ENCODE results near the gene LYST. TPM values are rescaled to one million over a fixed set of nuclear protein-coding genes. Genes with fewer than 3 reads are reported as not detected.

LYST gene
- total and polyA plus RNA-seq, 2 of the 8 experiments (the other 6 are each of a cell fraction or from before 2014, with no cell fraction given), result 0.29 to 0.58 TPM

DNA sequence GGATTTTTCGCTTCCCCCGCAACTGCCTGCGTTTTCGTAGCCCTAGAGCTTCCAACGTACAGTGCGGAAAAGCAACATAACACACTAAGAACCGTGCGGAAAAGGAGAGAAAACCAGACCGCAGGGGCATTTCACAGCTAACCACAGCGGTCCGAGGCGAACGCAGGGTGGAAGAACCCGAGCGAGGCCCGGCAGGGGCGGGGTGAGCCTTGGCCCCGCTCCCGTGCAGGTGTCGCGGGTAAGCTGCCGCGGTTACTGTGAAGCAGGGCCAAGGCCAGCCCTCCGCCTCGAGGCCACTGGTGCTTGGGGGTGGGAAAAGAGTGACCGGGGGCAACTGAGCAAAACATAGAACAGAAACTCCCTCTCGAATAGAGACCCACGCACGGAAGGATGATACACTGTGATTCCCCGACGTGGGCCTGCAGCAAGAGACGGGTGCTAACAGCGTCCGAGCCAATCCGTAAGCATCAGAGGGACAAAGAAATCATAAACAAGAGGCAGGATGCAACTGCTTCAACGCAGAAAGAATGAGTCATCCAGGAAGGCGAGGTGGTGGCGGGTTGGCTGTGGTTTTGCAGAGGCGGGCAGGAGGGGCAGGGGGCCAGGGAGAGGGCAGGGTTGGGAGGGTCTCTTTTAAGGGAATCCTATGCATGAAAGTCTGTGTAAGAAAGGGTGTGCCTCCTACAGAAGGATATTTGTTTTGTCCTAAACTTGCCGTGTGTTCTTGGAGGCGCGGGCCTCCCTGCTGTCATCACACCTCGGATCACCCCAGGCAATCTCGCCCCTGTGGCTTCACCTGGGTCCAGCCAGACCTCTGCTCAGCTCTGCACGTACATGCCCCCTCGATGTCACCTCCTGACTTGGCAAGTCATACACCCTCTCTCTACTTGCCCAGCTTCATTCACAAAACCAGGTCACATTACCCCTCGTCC is 224.4 kb downstream of the LYST start:
- H2BK15ac ChIP-seq (ENCODE audit: low read length), result peak overlapping the region; percentile 88
- 50% methylated on average over 46 of the region's 47 CpGs; no CpG with 5 or more reads in 1 of the 2 experiments for WGBS, 2 experiments (ENCODE audit: extremely low coverage in 1 of 2, insufficient coverage in 1 of 2, insufficient read length in 1 of 2, insufficient replicate concordance in 2 of 2, low coverage in 1 of 2, low lambda C conversion rate in 2 of 2, missing lambda C conversion rate in 1 of 2)
- no peak overlapping the region for H3K23ac ChIP-seq (ENCODE audit: insufficient read length)
- H3K36me3 ChIP-seq (ENCODE audit: control insufficient read depth in 2 of 4, insufficient read depth in 4 of 4, low read length in 3 of 4), result no peaks in the 10 kb centered on the region
- H4K91ac ChIP-seq (replicated peaks; ENCODE audit: insufficient read length, low read length), result peak overlapping the region; percentile 87
- ChIA-PET POLR2A (ENCODE audit: partially characterized antibody) (interaction anchor here (1.0 to 1.6 kb wide), 4 partner anchors 8 to 80 kb away, joined by 3 to 4 read pairs (median 4); no protein-coding TSS in a partner anchor), CTCF (ENCODE audit: partially characterized antibody) (interaction anchor here (1.0 to 6.2 kb wide), 8 partner anchors 8 to 137 kb away, joined by 3 to 34 read pairs (median 4); no protein-coding TSS in a partner anchor)
- peaks cover 7 to 10% of the 10 kb centered on the region in 2 experiments for H4K20me1 ChIP-seq (replicated peaks in 1 of 2; ENCODE audit: control insufficient read depth in 1 of 2, insufficient read depth in 2 of 2, low read length in 2 of 2)
- H3K14ac ChIP-seq (ENCODE audit: insufficient read length), result no peak overlapping the region
- H2BK12ac ChIP-seq (ENCODE audit: low read depth, low read length), result peak overlapping the region; percentile 97
- H2BK120ac ChIP-seq (replicated peaks; ENCODE audit: low read depth, low read length), result peak overlapping the region; percentile 91
- peak overlapping the region; percentile 9; the same call in 1 of the 2 replicates for H2BK20ac ChIP-seq (ENCODE audit: low read length)
- no peaks in the 10 kb centered on the region for H3K23me2 ChIP-seq (ENCODE audit: low read depth, low read length)
- no peak overlapping the region for H3K4ac ChIP-seq (replicated peaks; ENCODE audit: insufficient read length, low read depth, low read length)
- peak overlapping the region in 3 of 4 experiments; percentile 42 to 52 (median 43); a peak in 6 of 7 replicates for H3K9ac ChIP-seq (replicated peaks in 1 of 4; ENCODE audit: extremely low read depth in 1 of 4, low read depth in 3 of 4, low read length in 3 of 4)
- peak overlapping the region; percentile 75; the same call in 1 of the 2 replicates for H2AK5ac ChIP-seq (ENCODE audit: low read depth, low read length)
- no peaks in the 10 kb centered on the region for H3K27me3 ChIP-seq (replicated peaks in 1 of 4; ENCODE audit: control insufficient read depth in 3 of 4, extremely low read depth in 1 of 4, insufficient read depth in 3 of 4, low read length in 3 of 4)
- H3K79me1 ChIP-seq (ENCODE audit: low read depth, low read length), result no peaks in the 10 kb centered on the region; the same call in 1 of the 2 replicates
- peaks cover 0 to 86% of the 10 kb centered on the region in 2 experiments; a peak in 3 of 4 replicates for H3K79me2 ChIP-seq (ENCODE audit: control insufficient read depth in 1 of 2, insufficient read depth in 2 of 2, low read length in 2 of 2)
- TF ChIP-seq JUND (IDR thresholded peaks at IDR 0.05; ENCODE audit: low read length), result peak; percentile 84
- TF ChIP-seq POLR2A (IDR thresholded peaks at IDR 0.05; ENCODE audit: control extremely low read depth in 1 of 2, low read depth in 2 of 2, low read length in 2 of 2), result peak in 1 of 2 experiments; percentile 43; a peak in 1 of 3 replicates
- no peak for TF ChIP-seq POLR2AphosphoS5 (IDR thresholded peaks at IDR 0.05; ENCODE audit: low read depth, low read length)
- no peak for TF ChIP-seq PHF8 (conservative IDR thresholded peaks at IDR 0.05; ENCODE audit: low read depth, low read length)
- TF ChIP-seq, protein P1, sequence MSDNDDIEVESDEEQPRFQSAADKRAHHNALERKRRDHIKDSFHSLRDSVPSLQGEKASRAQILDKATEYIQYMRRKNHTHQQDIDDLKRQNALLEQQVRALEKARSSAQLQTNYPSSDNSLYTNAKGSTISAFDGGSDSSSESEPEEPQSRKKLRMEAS (IDR thresholded peaks at IDR 0.05), result 0 out of 2 replicates have a peak, but pooled peaks have one; percentile 3
- TF ChIP-seq BCL11A (IDR thresholded peaks at IDR 0.05; ENCODE audit: low read depth in 2 of 2, low read length in 2 of 2), result no peak
- TF ChIP-seq, protein P2, sequence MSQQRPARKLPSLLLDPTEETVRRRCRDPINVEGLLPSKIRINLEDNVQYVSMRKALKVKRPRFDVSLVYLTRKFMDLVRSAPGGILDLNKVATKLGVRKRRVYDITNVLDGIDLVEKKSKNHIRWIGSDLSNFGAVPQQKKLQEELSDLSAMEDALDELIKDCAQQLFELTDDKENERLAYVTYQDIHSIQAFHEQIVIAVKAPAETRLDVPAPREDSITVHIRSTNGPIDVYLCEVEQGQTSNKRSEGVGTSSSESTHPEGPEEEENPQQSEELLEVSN (IDR thresholded peaks at IDR 0.05), result 0 out of 2 replicates have a peak, but pooled peaks have one; percentile 39
- 0 out of 4 replicates have a peak, but pooled peaks of 1 of the 2 experiments have one; percentile 14 for TF ChIP-seq HDAC2 (IDR thresholded peaks at IDR 0.05; ENCODE audit: borderline replicate concordance in 1 of 2, low read depth in 2 of 2, low read length in 2 of 2)
- H3K9me3 ChIP-seq (ENCODE audit: insufficient read depth in 2 of 2, low read depth in 1 of 2, low read length in 1 of 2), result no peaks in the 10 kb centered on the region
- H3K4me3 ChIP-seq (ENCODE audit: extremely low read depth in 1 of 4, insufficient read depth in 2 of 4, low read depth in 3 of 4, low read length in 4 of 4), result peak overlapping the region in 2 of 4 experiments; percentile 5 to 11; a peak in 2 of 8 replicates
- H3K4me2 ChIP-seq (ENCODE audit: insufficient read depth in 1 of 2, low read depth in 2 of 2, low read length in 2 of 2), result peak overlapping the region; percentile 51 to 68
- no peak overlapping the region for H3K56ac ChIP-seq (replicated peaks; ENCODE audit: insufficient read length, low read depth, low read length)
- H3K18ac ChIP-seq (ENCODE audit: extremely low read depth, low read length), result peak overlapping the region; percentile 72
- H2BK5ac ChIP-seq (ENCODE audit: low read depth, low read length), result peak overlapping the region; percentile 41
- no peak overlapping the region for H2AFZ ChIP-seq (ENCODE audit: low read length)
- peak in 1 of 2 experiments; percentile 60 for DNase-seq (ENCODE audit: low read depth in 1 of 2, low spot score in 2 of 2)
- peak overlapping the region; percentile 75 for H3K27ac ChIP-seq (ENCODE audit: low read depth, low read length)
- peak overlapping the region; percentile 46; the same call in 1 of the 2 replicates for H4K8ac ChIP-seq (ENCODE audit: extremely low read depth, insufficient read depth, low read length)
- no peak overlapping the region for H4K5ac ChIP-seq (ENCODE audit: insufficient read length, low read depth, low read length)
- peaks cover 18 to 43% (median 29%) of the 10 kb centered on the region in 4 experiments for H3K4me1 ChIP-seq (replicated peaks in 1 of 4; ENCODE audit: control insufficient read depth in 3 of 4, insufficient read depth in 4 of 4, low read length in 3 of 4)
- no peak for FAIRE-seq

All from H1 (cell line).